ENCODE measurements around the gene BAZ2B. TPM values are rescaled to one million over a fixed set of nuclear protein-coding genes. Genes with fewer than 3 reads are reported as not detected.

The BAZ2B gene
- total RNA-seq, 2 experiments from 2014 or later, result 17.9 to 18.5 TPM

- Histone ChIP-seq H3K36me3 (ENCODE audit: insufficient read depth, low read length) (no peaks in the 10 kb centered on the region), H3K4me3 (ENCODE audit: low read length) (no peak overlapping the region), H3K27ac (ENCODE audit: low read depth in 1 of 2, low read length in 2 of 2) (no peak overlapping the region), H3K4me1 (ENCODE audit: insufficient read depth, low read length) (no peaks in the 10 kb centered on the region), H3K9me3 (ENCODE audit: control insufficient read depth in 1 of 2, insufficient read depth in 1 of 2, low read length in 2 of 2) (no peaks in the 10 kb centered on the region), H3K27me3 (ENCODE audit: control insufficient read depth in 1 of 2, insufficient read depth in 2 of 2, low read length in 2 of 2) (no peaks in the 10 kb centered on the region)
- ChIA-PET POLR2A (no interaction called here), CTCF (no interaction called here)
- no peak for DNase-seq
- Mint-ChIP-seq H3K4me3 (no peak overlapping the region), H3K27ac (no peak overlapping the region), H3K9me3 (no peaks in the 10 kb centered on the region), H3K36me3 (ENCODE audit: low read depth) (no peaks in the 10 kb centered on the region), H3K27me3 (no peaks in the 10 kb centered on the region), H3K4me1 (ENCODE audit: low read depth) (no peaks in the 10 kb centered on the region)
- no peak for ATAC-seq (ENCODE audit: poor library complexity)
- intact Hi-C loops (cut with DNase I, micrococcal nuclease), result no loop called here
- TF ChIP-seq CTCF (IDR thresholded peaks at IDR 0.05), result no peak
Observed at GRCh38 chr2:159561786-159562185, 54.6 kb downstream of the BAZ2B start.

DNA sequence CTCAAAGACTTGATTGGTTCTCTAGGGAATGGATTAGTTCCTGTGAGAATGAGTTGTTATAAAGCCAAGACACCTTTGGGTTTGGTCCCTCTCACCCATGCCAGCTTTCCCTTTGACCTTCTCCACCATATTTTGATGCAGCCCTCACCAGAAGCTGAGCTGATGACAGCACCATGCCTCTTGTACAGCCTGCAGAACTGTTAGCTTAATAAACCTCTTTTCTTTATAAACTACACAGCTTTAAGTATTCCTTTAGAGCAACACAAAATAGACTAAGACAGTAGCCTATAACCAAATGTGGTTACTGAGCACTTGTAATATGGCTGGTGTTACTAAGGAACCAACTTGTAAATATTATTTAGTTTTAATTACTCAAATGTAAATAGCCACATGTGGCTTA is 55.1 kb downstream of the BAZ2B start:
- no peak overlapping the region for H3K4me3 ChIP-seq (ENCODE audit: low read length)
- no peaks in the 10 kb centered on the region for H3K4me1 Mint-ChIP-seq (ENCODE audit: low read depth)
- no peaks in the 10 kb centered on the region for H3K27me3 Mint-ChIP-seq
- H3K9me3 Mint-ChIP-seq, result no peaks in the 10 kb centered on the region
- DNase-seq (no peak), ATAC-seq (ENCODE audit: poor library complexity) (no peak)
- TF ChIP-seq CTCF (IDR thresholded peaks at IDR 0.05), result no peak
- POLR2A ChIA-PET, result no interaction called here
- no peak overlapping the region for H3K4me3 Mint-ChIP-seq
- no peak overlapping the region for H3K27ac ChIP-seq (ENCODE audit: low read depth in 1 of 2, low read length in 2 of 2)
- H3K27ac Mint-ChIP-seq, result no peak overlapping the region
- CTCF ChIA-PET, result no interaction called here
- H3K27me3 ChIP-seq (ENCODE audit: control insufficient read depth in 1 of 2, insufficient read depth in 2 of 2, low read length in 2 of 2), result no peaks in the 10 kb centered on the region
- H3K9me3 ChIP-seq (ENCODE audit: control insufficient read depth in 1 of 2, insufficient read depth in 1 of 2, low read length in 2 of 2), result no peaks in the 10 kb centered on the region
- H3K4me1 ChIP-seq (ENCODE audit: insufficient read depth, low read length), result no peaks in the 10 kb centered on the region
- no peaks in the 10 kb centered on the region for H3K36me3 ChIP-seq (ENCODE audit: insufficient read depth, low read length)
- intact Hi-C loops (cut with DNase I, micrococcal nuclease), result no loop called here
- H3K36me3 Mint-ChIP-seq (ENCODE audit: low read depth), result no peaks in the 10 kb centered on the region

- no peak overlapping the region for H3K4me3 ChIP-seq (ENCODE audit: low read length)
- no peaks in the 10 kb centered on the region for H3K36me3 Mint-ChIP-seq (ENCODE audit: low read depth)
- no peaks in the 10 kb centered on the region for H3K9me3 ChIP-seq (ENCODE audit: control insufficient read depth in 1 of 2, insufficient read depth in 1 of 2, low read length in 2 of 2)
- no peaks in the 10 kb centered on the region for H3K27me3 ChIP-seq (ENCODE audit: control insufficient read depth in 1 of 2, insufficient read depth in 2 of 2, low read length in 2 of 2)
- ATAC-seq (ENCODE audit: poor library complexity) (no peak), DNase-seq (no peak)
- no peaks in the 10 kb centered on the region for H3K9me3 Mint-ChIP-seq
- no peaks in the 10 kb centered on the region for H3K27me3 Mint-ChIP-seq
- H3K4me1 ChIP-seq (ENCODE audit: insufficient read depth, low read length), result no peaks in the 10 kb centered on the region
- no peak overlapping the region for H3K27ac Mint-ChIP-seq
- H3K36me3 ChIP-seq (ENCODE audit: insufficient read depth, low read length), result no peaks in the 10 kb centered on the region
- ChIA-PET CTCF (no interaction called here), POLR2A (no interaction called here)
- no peak overlapping the region for H3K27ac ChIP-seq (ENCODE audit: low read depth in 1 of 2, low read length in 2 of 2)
- intact Hi-C loops (cut with DNase I, micrococcal nuclease), result no loop called here
- no peaks in the 10 kb centered on the region for H3K4me1 Mint-ChIP-seq (ENCODE audit: low read depth)
- TF ChIP-seq CTCF (IDR thresholded peaks at IDR 0.05), result no peak
- no peak overlapping the region for H3K4me3 Mint-ChIP-seq
Observed at GRCh38 chr2:159559034-159559433, 57.3 kb downstream of the BAZ2B start.
